HL-60/S4 treated with retinoic acid at 250 ng/mL for 4 days and 3 days (cell line): ENCODE results near the gene NBPF1.
"Not testable (repeated sequence)": the region's sequence is repeated elsewhere in the genome, so short reads cannot be mapped to it uniquely, and the experiment has no call there.

Source experiments
- in situ Hi-C: fragments of 300-500 bp; cut with MboI; formaldehyde crosslinking; loops from 2 replicates; pipeline ENCODE4 v1.7.0; 2022; ENCODE audit warnings: low sequenced_read_pairs

The NBPF1 gene

DNA sequence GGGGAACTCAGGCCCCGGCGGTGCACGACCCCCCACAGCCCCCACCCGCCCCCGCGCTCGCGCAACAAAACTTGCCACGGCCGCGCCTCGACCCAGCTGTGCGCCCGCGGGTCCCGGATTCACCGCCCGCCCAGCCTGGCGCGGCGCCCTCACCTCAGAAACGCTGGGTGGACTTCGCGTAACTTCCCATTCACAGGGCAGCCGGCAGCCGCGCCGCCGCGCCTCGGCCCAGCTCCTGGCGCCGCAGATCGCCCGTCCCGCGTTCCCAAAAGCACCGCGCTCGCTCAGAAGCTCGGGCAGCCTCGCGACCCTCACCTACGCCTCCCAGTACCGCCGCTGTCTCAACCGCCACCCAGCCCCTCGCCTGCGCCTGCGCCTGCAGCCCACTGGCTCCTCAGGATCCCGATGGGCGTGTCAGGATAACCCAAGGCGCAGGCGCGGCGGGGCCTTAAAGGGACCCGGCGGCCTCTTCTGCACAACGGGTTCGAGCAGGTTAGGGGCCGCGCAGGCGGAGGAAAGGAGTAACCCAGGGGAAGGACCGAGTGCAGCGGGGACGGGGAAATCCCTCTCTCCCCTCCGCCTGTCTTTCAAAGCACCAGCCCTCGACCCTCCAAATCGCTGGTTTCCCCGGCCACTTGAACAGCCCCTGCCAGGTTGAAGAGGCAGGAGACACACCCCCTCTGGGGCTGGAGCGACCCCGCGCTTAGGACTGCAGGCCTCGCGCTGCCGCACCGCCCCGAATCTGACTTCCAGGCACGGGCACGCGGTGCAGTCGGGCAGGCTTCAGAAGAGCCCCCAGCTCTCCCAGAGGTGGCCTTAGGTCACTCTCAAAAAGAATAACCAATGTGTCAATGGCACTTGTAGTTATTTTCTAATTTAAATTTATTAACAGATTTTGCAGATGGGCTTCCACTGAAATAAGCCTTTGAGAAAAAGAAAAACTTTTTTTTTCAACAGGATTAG is at the start of gene NBPF1:
NBPF1 (minus strand) TSS at position 380 of the 963 bp plus-strand sequence.
- in situ Hi-C loops: loop anchor here (25.0 kb wide), 3 partner anchors 101 to 526 kb away; partner anchors contain the start of gene RNU1-1

DNA sequence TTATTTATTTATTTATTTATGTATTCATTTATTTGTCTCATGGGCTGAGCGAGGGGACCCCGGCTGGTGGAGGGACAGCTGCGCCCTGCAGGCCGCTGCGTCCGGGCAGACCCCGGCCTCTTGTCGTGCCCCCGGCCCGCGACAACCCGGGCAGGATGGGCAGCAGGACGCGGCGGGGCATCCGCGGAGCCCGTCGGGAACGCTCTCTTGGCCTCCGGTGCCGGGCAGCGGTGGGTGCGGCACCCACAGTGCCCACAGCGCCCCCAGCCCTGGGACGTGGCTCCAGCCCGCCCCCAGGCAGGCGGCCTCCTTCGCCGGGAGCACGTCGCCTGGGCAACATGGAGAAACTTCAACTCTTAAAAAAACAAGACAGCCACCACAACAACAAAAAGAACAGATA is 44.9 kb upstream of the NBPF1 start:
- in situ Hi-C loops: not testable (repeated sequence)

DNA sequence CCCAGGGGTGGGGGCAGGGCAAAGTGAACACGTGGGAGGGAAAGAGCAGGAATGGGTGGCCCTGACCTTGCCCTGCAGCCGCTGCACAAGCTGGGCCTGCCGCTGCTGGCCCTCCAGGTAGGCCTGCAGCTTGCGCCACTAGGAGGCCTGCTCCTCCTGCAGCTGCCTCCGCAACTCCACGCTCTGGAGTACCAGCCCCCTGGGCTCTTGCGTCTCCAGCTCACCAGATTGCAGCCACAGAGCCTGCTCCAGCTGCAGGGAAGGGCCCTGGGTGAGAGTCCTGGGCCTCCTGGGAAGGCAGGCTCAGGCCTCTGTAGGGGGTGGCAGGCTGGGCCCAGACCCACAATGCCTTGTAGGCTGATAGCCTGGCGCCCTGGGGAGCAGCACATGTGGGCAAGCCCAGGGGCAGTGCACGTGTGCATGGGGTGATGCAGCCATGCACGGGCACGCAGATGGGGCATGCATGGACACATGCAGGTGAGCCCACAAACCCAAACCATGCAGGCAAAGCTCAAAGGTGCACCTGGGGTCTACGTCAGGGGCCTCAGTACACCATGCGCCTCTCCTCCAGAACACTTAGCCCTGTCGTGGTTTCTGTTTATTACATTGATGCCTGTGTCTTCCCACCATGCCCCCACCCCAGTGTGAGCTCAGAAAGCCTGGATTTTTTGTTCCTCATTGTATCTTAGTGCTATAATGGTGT is 43.8 kb upstream of the NBPF1 start:
- in situ Hi-C loops: not testable (repeated sequence)

DNA sequence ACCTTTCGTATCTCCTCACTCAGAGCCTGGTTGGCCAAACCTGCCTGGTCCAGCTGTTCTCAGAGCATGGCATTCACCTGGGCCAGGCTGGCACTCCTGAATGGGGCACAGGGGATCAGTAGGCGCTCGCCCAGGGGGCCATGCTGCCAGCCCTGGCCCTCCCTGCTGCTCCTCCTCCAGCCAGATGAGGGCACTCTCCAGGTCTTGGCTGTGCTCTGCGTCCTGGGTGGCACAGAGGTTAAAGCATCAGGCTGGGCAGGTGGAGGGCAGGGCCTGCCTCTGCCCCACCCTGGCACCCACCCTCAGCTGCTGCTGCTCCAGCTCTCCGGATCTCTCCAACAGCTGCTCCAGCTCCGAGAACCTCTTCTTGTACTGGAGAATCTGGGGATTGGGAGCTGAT is 43.2 kb upstream of the NBPF1 start:
- in situ Hi-C loops: not testable (repeated sequence)

DNA sequence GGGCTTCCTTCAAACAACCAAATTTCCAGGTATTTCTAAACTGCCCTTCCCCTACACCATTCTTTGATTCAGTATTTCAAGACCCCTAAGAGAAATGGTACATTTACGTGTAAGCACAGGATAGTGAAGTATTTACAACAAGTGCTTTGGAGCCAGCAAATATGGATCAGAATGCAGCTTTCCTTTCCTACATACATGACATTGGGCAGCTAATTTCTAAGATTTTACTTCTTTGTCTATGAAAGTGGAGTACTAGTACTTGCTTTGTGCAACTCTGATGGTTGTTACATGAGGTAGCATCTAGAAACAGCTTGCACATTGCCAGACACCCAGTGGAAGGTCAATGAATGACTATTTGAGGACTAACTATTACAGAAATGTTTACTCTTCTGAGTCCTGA is 38.2 kb upstream of the NBPF1 start:
- in situ Hi-C loops: not testable (repeated sequence)

DNA sequence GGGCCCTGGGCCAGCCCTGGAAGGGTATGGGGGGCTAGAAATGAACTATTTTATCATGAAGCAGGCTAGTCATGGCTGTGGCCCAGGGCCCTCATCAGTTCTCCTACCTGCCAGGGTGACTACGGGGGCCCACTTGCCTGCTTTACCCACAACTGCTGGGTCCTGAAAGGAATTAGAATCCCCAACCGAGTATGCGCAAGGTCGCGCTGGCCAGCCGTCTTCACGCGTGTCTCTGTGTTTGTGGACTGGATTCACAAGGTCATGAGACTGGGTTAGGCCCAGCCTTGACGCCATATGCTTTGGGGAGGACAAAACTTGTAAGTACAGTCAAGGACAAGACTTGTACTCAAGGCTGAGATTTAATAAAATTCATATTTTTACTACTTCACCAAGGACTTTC is 36.6 kb upstream of the NBPF1 start:
- in situ Hi-C loops: not testable (repeated sequence)

DNA sequence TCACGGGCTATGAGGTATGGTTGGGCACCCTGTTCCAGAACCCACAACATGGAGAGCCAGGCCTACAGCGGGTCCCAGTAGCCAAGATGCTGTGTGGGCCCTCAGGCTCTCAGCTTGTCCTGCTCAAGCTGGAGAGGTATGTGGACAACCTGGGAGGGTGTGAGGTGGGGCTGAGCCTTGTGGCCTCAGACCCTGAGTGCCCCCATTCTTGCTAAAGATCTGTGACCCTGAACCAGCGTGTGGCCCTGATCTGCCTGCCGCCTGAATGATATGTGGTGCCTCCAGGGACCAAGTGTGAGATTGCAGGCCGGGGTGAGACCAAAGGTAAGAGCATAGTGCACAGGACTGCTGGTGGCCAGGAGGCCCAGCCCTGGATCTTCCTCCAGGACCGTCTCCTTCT is 36.0 kb upstream of the NBPF1 start:
- in situ Hi-C loops: not testable (repeated sequence)

DNA sequence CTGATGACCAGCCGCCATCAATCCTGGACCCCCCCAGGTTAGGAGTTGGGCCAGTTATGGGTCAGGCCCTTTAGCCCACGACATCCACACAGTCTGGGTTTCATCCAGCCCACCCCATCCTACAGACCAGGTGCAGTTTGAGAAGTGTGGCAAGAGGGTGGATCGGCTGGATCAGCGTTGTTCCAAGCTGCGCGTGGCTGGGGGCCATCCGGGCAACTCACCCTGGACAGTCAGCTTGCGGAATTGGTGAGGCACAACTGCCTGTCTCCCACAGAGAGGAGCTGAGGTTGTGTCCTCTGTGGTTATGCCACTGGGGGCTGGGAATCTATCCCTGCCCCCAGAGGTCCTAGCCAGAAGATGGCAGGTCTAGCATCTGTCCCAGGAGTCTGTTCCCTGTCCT is 35.4 kb upstream of the NBPF1 start:
- in situ Hi-C loops: not testable (repeated sequence)

DNA sequence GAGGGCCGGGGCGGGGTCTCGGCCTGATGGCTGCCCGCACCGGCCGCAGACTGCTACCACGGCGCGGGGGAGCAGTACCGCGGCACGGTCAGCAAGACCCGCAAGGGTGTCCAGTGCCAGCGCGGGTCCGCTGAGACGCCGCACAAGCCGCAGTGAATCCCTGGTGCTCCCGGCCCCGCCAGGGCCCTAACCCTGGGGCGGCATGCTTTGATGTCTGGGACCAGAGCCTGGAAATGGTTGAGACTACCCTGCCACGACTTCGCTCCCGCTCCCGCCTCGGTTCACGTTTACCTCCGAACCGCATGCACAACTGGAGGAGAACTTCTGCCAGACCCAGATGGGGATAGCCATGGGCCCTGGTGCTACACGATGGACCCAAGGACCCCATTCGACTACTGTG is 34.9 kb upstream of the NBPF1 start:
- in situ Hi-C loops: not testable (repeated sequence)

DNA sequence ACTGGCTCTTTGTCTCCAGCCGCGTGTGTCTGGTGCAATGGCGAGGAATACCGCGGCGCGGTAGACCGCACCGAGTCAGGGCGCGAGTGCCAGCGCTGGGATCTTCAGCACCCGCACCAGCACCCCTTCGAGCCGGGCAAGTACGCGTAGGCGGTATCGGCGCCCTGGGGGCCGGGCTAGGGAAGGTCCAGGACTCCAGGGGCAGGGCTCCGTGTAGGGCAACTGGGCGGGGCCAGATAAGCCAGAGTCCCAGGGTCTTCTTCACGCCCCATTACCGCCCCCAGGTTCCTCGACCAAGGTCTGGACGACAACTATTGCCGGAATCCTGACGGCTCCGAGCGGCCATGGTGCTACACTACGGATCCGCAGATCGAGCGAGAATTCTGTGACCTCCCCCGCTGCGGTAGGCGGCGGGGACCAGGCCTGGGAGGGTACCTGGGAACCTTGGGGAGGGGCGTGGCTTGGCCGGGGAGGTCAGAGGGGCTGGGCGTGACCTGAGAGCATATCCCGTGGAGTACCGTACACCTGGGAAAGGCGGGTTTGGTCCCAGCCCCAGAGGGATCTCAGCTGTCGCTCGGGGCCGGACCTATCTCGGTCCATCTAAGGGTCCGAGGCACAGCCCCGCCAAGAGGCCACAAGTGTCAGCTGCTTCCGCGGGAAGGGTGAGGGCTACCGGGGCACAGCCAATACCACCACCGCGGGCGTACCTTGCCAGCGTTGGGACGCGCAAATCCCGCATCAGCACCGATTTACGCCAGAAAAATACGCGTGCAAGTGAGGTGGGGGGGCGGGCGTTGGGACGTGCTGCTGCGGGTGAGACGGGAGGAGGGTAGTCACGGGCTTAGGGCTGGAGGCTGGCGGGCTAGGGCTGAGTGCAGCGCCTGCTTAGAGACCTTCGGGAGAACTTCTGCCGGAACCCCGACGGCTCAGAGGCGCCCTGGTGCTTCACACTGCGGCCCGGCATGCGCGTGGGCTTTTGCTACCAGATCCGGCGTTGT is 34.1 kb upstream of the NBPF1 start:
- in situ Hi-C loops: not testable (repeated sequence)

DNA sequence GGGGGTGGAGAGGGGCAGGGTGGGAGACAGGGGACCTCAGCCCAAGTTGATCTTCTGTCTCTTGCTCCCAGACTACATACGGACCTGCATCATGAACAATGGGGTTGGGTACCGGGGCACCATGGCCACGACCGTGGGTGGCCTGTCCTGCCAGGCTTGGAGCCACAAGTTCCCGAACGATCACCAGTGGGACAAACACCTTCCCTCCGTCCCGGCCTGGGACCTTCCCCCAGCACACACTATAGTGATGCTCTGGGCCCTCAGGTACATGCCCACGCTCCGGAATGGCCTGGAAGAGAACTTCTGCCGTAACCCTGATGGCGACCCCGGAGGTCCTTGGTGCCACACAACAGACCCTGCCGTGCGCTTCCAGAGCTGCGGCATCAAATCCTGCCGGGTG is 33.4 kb upstream of the NBPF1 start:
- in situ Hi-C loops: not testable (repeated sequence)

DNA sequence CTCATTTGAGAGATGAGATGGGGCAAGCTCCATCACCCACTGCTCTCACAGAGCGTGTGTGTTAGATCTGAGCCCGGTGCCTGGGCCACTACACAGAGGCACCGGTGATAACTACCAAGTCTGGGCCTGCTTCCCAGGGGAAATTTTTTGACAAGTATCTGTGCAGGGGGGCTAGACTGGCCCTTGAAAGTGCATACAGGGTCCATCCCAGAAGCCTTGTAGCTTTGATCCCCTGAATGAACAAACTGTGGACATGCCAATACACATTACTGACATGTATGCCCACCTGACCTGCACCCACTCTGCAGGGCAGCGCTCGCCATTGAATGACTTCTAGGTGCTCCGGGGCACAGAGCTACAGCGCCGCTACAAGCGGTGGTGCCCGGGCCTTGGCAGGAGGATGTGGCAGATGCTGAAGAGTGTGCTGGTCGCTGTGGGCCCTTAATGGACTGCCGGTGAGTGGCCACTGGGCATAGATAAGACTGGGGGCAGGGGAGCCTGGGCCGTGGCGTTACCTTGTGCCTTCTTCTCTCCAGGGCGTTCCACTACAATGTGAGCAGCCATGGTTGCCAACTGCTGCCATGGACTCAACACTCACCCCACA is 32.8 kb upstream of the NBPF1 start:
- in situ Hi-C loops: not testable (repeated sequence)

DNA sequence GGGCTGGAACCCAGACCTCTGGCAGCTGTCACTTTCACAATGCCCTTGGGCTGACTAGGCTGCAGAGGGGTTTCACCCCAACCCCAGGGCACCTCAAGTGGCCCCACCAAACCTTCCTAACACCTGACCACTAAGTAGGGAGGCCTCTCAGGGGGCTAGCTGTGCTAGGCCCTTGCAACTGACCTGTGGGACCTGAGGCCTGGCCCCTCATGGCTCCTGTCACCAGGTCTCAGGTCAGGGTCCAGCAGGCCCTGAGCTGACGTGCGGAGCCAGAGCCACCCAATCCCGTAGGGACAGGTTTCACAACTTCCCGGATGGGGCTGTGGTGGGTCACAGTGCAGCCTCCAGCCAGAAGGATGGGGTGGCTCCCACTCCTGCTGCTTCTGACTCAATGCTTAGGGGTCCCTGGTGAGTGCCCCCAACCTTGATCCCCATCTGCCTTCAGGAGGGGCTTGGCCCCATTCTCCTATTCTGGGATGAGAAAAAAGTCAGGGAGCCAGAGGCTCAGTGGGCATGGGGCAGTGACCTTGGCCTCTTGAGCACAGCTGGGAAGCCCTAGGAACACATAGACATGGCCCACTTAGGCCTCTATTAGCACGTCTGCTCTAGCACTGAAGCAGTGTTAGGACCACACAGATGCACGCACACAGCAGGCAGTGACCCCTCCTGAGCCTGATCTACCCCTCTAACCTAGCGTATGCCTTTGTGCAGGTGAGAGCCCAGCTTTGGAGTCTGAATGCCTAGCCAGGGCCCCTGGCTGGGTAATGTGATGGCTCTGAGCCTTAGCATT is 32.1 kb upstream of the NBPF1 start:
- in situ Hi-C loops: not testable (repeated sequence)

DNA sequence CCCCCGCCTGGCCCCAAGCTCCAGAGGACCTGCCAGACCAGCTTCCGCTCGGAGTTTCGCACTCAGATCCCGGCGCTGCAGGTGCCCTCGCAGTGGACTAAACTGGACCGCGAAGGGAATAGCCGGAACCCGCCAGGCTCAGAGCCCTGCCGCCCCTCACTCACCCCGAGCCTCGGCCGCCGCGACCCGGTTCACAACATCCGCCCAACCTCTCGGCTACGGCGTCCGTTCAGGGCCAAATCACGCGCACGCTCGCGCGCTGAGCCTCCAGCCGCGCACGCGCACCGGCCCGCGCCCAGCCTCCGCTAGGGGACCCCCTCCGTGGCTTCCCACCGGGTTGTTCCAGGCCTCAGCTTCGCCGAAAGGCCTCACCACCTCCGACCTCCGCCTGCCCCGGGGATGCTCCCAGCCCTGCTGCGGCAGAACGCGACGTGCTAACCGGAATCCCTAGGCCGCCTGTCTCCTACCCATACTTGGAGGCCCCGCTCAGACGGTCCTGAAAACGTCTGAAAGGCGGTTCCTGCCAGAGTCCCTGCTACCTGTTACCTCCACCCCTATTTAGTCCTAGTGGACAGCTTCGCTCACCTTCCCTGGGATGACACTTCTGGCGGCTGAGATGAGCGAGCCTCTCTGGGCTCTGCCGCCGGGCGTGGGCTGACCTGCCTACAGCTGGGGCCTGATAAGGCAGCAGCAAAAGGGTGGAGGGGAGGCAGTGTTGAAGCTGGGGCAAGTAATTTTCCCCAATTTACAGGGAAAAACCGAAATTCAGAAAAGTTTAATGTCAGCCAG is 31.3 kb upstream of the NBPF1 start:
- in situ Hi-C loops: not testable (repeated sequence)

DNA sequence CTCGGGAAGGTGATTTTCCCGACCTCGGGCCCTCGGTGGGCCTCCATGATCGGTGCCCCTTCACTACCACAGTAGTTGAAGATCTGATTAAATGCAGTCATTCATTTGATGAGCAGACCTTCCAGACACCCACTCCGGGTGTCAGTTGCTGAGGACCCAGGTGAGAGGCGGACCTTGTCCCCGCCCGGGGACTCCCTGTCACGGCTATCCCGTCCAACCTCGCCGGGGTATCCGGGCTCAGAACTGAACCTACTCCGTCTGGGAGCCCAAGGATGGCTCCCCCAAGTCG is 30.8 kb upstream of the NBPF1 start:
- in situ Hi-C loops: no loop called here

DNA sequence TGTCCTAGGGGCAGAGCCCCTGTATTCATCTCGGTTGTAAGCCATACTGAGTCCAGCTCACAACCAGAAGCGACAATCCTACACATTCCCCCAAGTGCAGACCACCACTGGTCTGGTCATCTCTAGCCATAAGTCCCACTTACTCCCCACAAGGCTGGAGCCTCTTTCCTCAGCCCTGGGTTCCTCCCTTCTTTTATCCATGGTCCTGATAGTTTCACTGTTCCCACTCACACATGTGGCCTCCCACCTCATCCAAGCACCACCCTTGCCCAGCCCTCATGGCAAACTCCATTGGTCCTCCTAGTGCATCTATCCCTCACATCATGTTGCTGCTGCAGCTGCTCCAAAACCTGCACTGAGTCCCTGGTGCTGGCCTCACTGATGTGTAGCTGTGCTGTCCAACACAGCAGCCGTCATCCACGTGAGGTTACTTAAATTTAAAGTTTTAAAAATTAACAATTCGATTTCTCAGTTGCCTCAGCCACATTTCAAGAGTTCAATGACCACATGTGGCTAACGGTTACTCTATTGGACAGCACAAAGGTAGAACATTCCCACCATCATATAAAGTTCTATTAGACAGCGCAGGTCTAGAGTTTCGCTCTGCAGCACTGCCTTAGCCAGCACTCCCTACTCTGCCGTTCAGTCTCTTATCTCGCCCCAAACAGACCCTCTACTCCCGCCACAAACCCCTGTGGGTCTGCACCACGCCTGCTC is 30.3 kb upstream of the NBPF1 start:
- in situ Hi-C loops: not testable (repeated sequence)

DNA sequence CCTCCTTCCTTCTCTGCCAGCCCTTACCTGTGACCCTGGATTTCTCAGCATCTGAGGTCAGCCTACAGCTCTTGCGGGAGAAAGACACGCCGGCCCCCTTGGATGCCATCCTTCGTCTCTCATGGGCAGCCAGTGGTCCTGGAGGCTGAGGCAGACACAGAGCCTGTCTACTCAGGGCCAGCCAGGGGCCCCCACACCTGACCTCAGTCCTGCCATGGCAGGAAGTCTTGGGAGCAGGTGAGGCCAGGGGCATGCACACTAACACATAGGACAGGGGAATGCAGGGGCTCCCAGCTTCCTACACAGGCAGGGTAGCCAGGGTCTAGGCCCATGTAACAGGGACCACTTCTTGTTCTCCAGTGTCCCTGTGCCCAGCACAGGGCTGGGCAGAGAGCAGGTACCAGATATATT is 29.6 kb upstream of the NBPF1 start:
- in situ Hi-C loops: not testable (repeated sequence)
